Measurements from ENCODE around the gene TAF6.

- TF ChIP-seq CTCF (conservative IDR thresholded peaks at IDR 0.05): no peak
- TF ChIP-seq ZFX (IDR thresholded peaks at IDR 0.05): no peak
Measured at GRCh38 chr7:100119072-100119969, at the start of gene TAF6, which contains the start of gene CNPY4.

Data from C4-2B (cell line).